ENCODE measurements around the gene ACYP2. TPM values are rescaled to one million over a fixed set of nuclear protein-coding genes. Genes with fewer than 3 reads are reported as not detected.
"Not testable (repeated sequence)": the region's sequence is repeated elsewhere in the genome, so short reads cannot be mapped to it uniquely, and the experiment has no call there.

The ACYP2 gene
- total RNA-seq, 1 donor: 9.0 TPM

- Histone ChIP-seq H3K4me2 (ENCODE audit: insufficient read depth, low read length) (no peak overlapping the region), H3K4me1 (ENCODE audit: insufficient read depth, low read length) (peaks cover 5% of the 10 kb centered on the region), H3K79me2 (ENCODE audit: insufficient read depth, low read length) (no peaks in the 10 kb centered on the region), H2AFZ (ENCODE audit: low read length) (no peak overlapping the region), H3K27me3 (ENCODE audit: insufficient read depth, low read length) (no peaks in the 10 kb centered on the region), H4K20me1 (ENCODE audit: insufficient read depth, low read length) (no peaks in the 10 kb centered on the region), H3K9me3 (ENCODE audit: low read depth, low read length) (no peaks in the 10 kb centered on the region), H3K36me3 (ENCODE audit: insufficient read depth, low read length) (no peaks in the 10 kb centered on the region), H3K27ac (ENCODE audit: low read depth, low read length) (no peak overlapping the region), H3K4me3 (ENCODE audit: insufficient read depth, low read length) (no peak overlapping the region)
- DNase-seq (ENCODE audit: insufficient read length, low spot score, missing footprints): no peak
- TF ChIP-seq CTCF (IDR thresholded peaks at IDR 0.05; ENCODE audit: extremely low read depth, low read depth, low read length): no peak
Measured at GRCh38 chr2:54088191-54088634, 27.2 kb upstream of the ACYP2 start.

GRCh38 chr2:54088719-54089118, 26.7 kb upstream of the ACYP2 start:
- no peak for TF ChIP-seq CTCF (IDR thresholded peaks at IDR 0.05; ENCODE audit: extremely low read depth, low read depth, low read length)
- Histone ChIP-seq H3K36me3 (ENCODE audit: insufficient read depth, low read length) (no peaks in the 10 kb centered on the region), H2AFZ (ENCODE audit: low read length) (no peak overlapping the region), H3K27ac (ENCODE audit: low read depth, low read length) (no peak overlapping the region), H3K27me3 (ENCODE audit: insufficient read depth, low read length) (no peaks in the 10 kb centered on the region), H3K4me3 (ENCODE audit: insufficient read depth, low read length) (no peak overlapping the region), H3K79me2 (ENCODE audit: insufficient read depth, low read length) (no peaks in the 10 kb centered on the region), H3K9me3 (ENCODE audit: low read depth, low read length) (no peaks in the 10 kb centered on the region), H4K20me1 (ENCODE audit: insufficient read depth, low read length) (no peaks in the 10 kb centered on the region), H3K4me2 (ENCODE audit: insufficient read depth, low read length) (no peak overlapping the region), H3K4me1 (ENCODE audit: insufficient read depth, low read length) (no peaks in the 10 kb centered on the region)
- no peak for DNase-seq (ENCODE audit: insufficient read length, low spot score, missing footprints)

- Histone ChIP-seq H3K79me2 (ENCODE audit: insufficient read depth, low read length) (no peaks in the 10 kb centered on the region), H2AFZ (ENCODE audit: low read length) (no peak overlapping the region), H3K27me3 (ENCODE audit: insufficient read depth, low read length) (no peaks in the 10 kb centered on the region), H3K27ac (ENCODE audit: low read depth, low read length) (no peak overlapping the region), H3K4me2 (ENCODE audit: insufficient read depth, low read length) (no peak overlapping the region), H3K4me1 (ENCODE audit: insufficient read depth, low read length) (no peaks in the 10 kb centered on the region), H3K4me3 (ENCODE audit: insufficient read depth, low read length) (no peak overlapping the region), H3K9me3 (ENCODE audit: low read depth, low read length) (no peaks in the 10 kb centered on the region), H4K20me1 (ENCODE audit: insufficient read depth, low read length) (no peaks in the 10 kb centered on the region), H3K36me3 (ENCODE audit: insufficient read depth, low read length) (no peaks in the 10 kb centered on the region)
- DNase-seq (ENCODE audit: insufficient read length, low spot score, missing footprints): no peak
- no peak for TF ChIP-seq CTCF (IDR thresholded peaks at IDR 0.05; ENCODE audit: extremely low read depth, low read depth, low read length)
Measured at GRCh38 chr2:54090521-54091117, 24.8 kb upstream of the ACYP2 start.

- DNase-seq (ENCODE audit: insufficient read length, low spot score, missing footprints): no peak
- H3K4me1 ChIP-seq (ENCODE audit: insufficient read depth, low read length): no peaks in the 10 kb centered on the region
- H3K27ac ChIP-seq (ENCODE audit: low read depth, low read length): no peak overlapping the region
- H3K27me3 ChIP-seq (ENCODE audit: insufficient read depth, low read length): no peaks in the 10 kb centered on the region
- no peaks in the 10 kb centered on the region for H3K79me2 ChIP-seq (ENCODE audit: insufficient read depth, low read length)
- H2AFZ ChIP-seq (ENCODE audit: low read length): no peak overlapping the region
- no peaks in the 10 kb centered on the region for H4K20me1 ChIP-seq (ENCODE audit: insufficient read depth, low read length)
- H3K4me3 ChIP-seq (ENCODE audit: insufficient read depth, low read length): no peak overlapping the region
- no peaks in the 10 kb centered on the region for H3K9me3 ChIP-seq (ENCODE audit: low read depth, low read length)
- no peak overlapping the region for H3K4me2 ChIP-seq (ENCODE audit: insufficient read depth, low read length)
- no peaks in the 10 kb centered on the region for H3K36me3 ChIP-seq (ENCODE audit: insufficient read depth, low read length)
- no peak for TF ChIP-seq CTCF (IDR thresholded peaks at IDR 0.05; ENCODE audit: extremely low read depth, low read depth, low read length)
Measured at GRCh38 chr2:54092940-54093339, 22.5 kb upstream of the ACYP2 start.

GRCh38 chr2:54095406-54095805, 20.0 kb upstream of the ACYP2 start:
- H3K4me2 ChIP-seq (ENCODE audit: insufficient read depth, low read length); H2AFZ ChIP-seq (ENCODE audit: low read length); H3K9me3 ChIP-seq (ENCODE audit: low read depth, low read length); H3K4me3 ChIP-seq (ENCODE audit: insufficient read depth, low read length); H4K20me1 ChIP-seq (ENCODE audit: insufficient read depth, low read length); H3K4me1 ChIP-seq (ENCODE audit: insufficient read depth, low read length); H3K27me3 ChIP-seq (ENCODE audit: insufficient read depth, low read length); DNase-seq (ENCODE audit: insufficient read length, low spot score, missing footprints); H3K27ac ChIP-seq (ENCODE audit: low read depth, low read length); H3K36me3 ChIP-seq (ENCODE audit: insufficient read depth, low read length); H3K79me2 ChIP-seq (ENCODE audit: insufficient read depth, low read length): not testable (repeated sequence)

- not testable (repeated sequence) for H3K27ac ChIP-seq (ENCODE audit: low read depth, low read length); H3K4me2 ChIP-seq (ENCODE audit: insufficient read depth, low read length); H3K4me1 ChIP-seq (ENCODE audit: insufficient read depth, low read length); H4K20me1 ChIP-seq (ENCODE audit: insufficient read depth, low read length); H3K9me3 ChIP-seq (ENCODE audit: low read depth, low read length); H3K36me3 ChIP-seq (ENCODE audit: insufficient read depth, low read length); H3K4me3 ChIP-seq (ENCODE audit: insufficient read depth, low read length); H3K79me2 ChIP-seq (ENCODE audit: insufficient read depth, low read length); H2AFZ ChIP-seq (ENCODE audit: low read length); DNase-seq (ENCODE audit: insufficient read length, low spot score, missing footprints); H3K27me3 ChIP-seq (ENCODE audit: insufficient read depth, low read length)
Measured at GRCh38 chr2:54096141-54096540, 19.3 kb upstream of the ACYP2 start.
